Effector CD8-positive, alpha-beta T cell (primary cell): ENCODE measurements around the gene OR6Q1.

Source experiments
- DNase-seq: peaks from one replicate; lab custom pipeline; 2025; lab: John Stamatoyannopoulos, UW

Gene OR6Q1

GRCh38 chr11:58058276-58059006, 27.7 kb downstream of the OR6Q1 start:
- DNase-seq: no peak

- DNase-seq: no peak
These were observed 28.2 kb downstream of the OR6Q1 start for GRCh38 chr11:58059007-58059350.

- no peak for DNase-seq
These were observed 29.8 kb downstream of the OR6Q1 start for GRCh38 chr11:58060535-58060934.

GRCh38 chr11:58060939-58061672, 30.4 kb downstream of the OR6Q1 start:
- no peak for DNase-seq

GRCh38 chr11:58061813-58062212, 31.1 kb downstream of the OR6Q1 start:
- no peak for DNase-seq

- DNase-seq: no peak
These were observed 36.9 kb downstream of the OR6Q1 start for GRCh38 chr11:58067685-58068084.

GRCh38 chr11:58068655-58069054, 37.9 kb downstream of the OR6Q1 start:
- no peak for DNase-seq

GRCh38 chr11:58070585-58070984, 39.8 kb downstream of the OR6Q1 start:
- DNase-seq: no peak

- no peak for DNase-seq
These were observed 45.0 kb downstream of the OR6Q1 start for GRCh38 chr11:58075781-58076180.
